HepG2 (cell line): ENCODE measurements around the gene BABAM1. TPM values are rescaled to one million over a fixed set of nuclear protein-coding genes. Genes with fewer than 3 reads are reported as not detected.
A peak's percentile ranks its signal among the peaks of the same experiment; 100 is the strongest.

Experiments
- ADNP ChIP-seq: sonication (generic); formaldehyde crosslinking; IDR thresholded peaks from 2 replicates; pipeline ENCODE4 v1.4.0; 2020; ENCODE audit warnings: missing genetic modification reagents
- BCL6 ChIP-seq: IDR thresholded peaks from 2 replicates; pipeline ENCODE4 v1.6.1; 2016; ENCODE audit warnings: missing genetic modification reagents, missing compliant biosample characterization
- CBFB ChIP-seq: sonication (generic); formaldehyde crosslinking; IDR thresholded peaks from 2 replicates; pipeline ENCODE4 v1.4.0; 2020; ENCODE audit warnings: missing genetic modification reagents
- GATAD2A ChIP-seq: IDR thresholded peaks from 2 replicates; pipeline ENCODE4 v1.6.1; 2016
- HMGXB4 ChIP-seq, 2 experiments: sonication (generic) in 1 of 2; formaldehyde crosslinking in 1 of 2; IDR thresholded peaks; 2 replicates each; pipeline versions ENCODE4 v1.4.0 to v1.6.1; 2018 to 2020; ENCODE audit warnings: missing genetic modification reagents in 2 of 2, borderline replicate concordance in 1 of 2, low read depth in 1 of 2, mild to moderate bottlenecking in 1 of 2, missing biosample characterization in 1 of 2
- HNF1B ChIP-seq: sonication (generic); formaldehyde crosslinking; IDR thresholded peaks from 2 replicates; pipeline ENCODE4 v1.5.1; 2020; ENCODE audit warnings: mild to moderate bottlenecking, moderate library complexity, missing genetic modification reagents
- IRF9 ChIP-seq: sonication (generic); formaldehyde crosslinking; IDR thresholded peaks from 2 replicates; pipeline ENCODE4 v1.8.0; 2022; ENCODE audit warnings: missing genetic modification reagents, mild to moderate bottlenecking, borderline replicate concordance
- KDM5B ChIP-seq: sonication (generic); formaldehyde crosslinking; IDR thresholded peaks from 2 replicates; pipeline ENCODE4 v1.4.0; 2020; ENCODE audit warnings: missing genetic modification reagents, mild to moderate bottlenecking, borderline replicate concordance
- MEIS2 ChIP-seq: sonication (generic); formaldehyde crosslinking; IDR thresholded peaks from 2 replicates; pipeline ENCODE4 v1.9.0; 2021; ENCODE audit warnings: mild to moderate bottlenecking, missing genetic modification reagents
- MXI1 ChIP-seq: IDR thresholded peaks from 3 replicates; pipeline ENCODE4 v1.6.1; 2012; ENCODE audit warnings: low read depth, low read length, inconsistent platforms, borderline replicate concordance
- NAIF1 ChIP-seq: sonication (generic); formaldehyde crosslinking; IDR thresholded peaks from 2 replicates; pipeline ENCODE4 v1.5.0; 2020; ENCODE audit warnings: mild to moderate bottlenecking, missing genetic modification reagents, borderline replicate concordance
- SOX5 ChIP-seq: IDR thresholded peaks from 2 replicates; pipeline ENCODE4 v1.6.1; 2016; ENCODE audit warnings: borderline replicate concordance
- ZNF234 ChIP-seq: sonication (generic); formaldehyde crosslinking; conservative IDR thresholded peaks from 2 replicates; pipeline ENCODE4 v1.5.1; 2020; ENCODE audit warnings: mild to moderate bottlenecking, missing genetic modification reagents
- ZNF280D ChIP-seq: sonication (generic); formaldehyde crosslinking; IDR thresholded peaks from 2 replicates; pipeline ENCODE4 v1.5.1; 2020; ENCODE audit warnings: mild to moderate bottlenecking, missing genetic modification reagents
- ZNF441 ChIP-seq: sonication (generic); formaldehyde crosslinking; IDR thresholded peaks from 2 replicates; pipeline ENCODE4 v1.7.0; 2021; ENCODE audit warnings: missing genetic modification reagents, borderline replicate concordance
- ZNF687 ChIP-seq: sonication (generic); formaldehyde crosslinking; IDR thresholded peaks from 2 replicates; pipeline ENCODE4 v1.5.1; 2020; ENCODE audit warnings: mild to moderate bottlenecking, missing genetic modification reagents, moderate library complexity
- ZNF781 ChIP-seq: sonication (generic); formaldehyde crosslinking; IDR thresholded peaks from 2 replicates; pipeline ENCODE4 v1.5.1; 2020; ENCODE audit warnings: borderline replicate concordance, mild to moderate bottlenecking, missing genetic modification reagents; ENCODE audit errors: not compliant biosample characterization
- polyA plus RNA-seq, 8 experiments: library from polyadenylated mRNA; depleted of rRNA in 3 of 8; stranded (reverse) in 7 of 8; unstranded in 1 of 8; fragments of >200 nt; fragmentation: Illumina TruSeq in 4 of 8; extraction: Trizol in 4 of 8; gene quantifications; 2 replicates each; pipeline versions ENCODE4 v1.2.1 to v1.2.3, GENCODE V29; 2011 to 2016; ENCODE audit warnings: low read depth in 4 of 8, missing spikeins in 1 of 8, mixed read lengths in 1 of 8; ENCODE audit not compliant: insufficient read depth in 1 of 8
- total RNA-seq, 5 experiments: library from RNA; depleted of rRNA; stranded (reverse); fragments of >200 nt; fragmentation: Illumina TruSeq; extraction: Trizol; gene quantifications; 2 replicates each; pipeline ENCODE4 v1.2.3, GENCODE V29; 2016; ENCODE audit warnings: low read depth in 1 of 5

Gene BABAM1
- total and polyA plus RNA-seq, 2 of the 13 experiments (the other 11 are each of a cell fraction or from before 2014, with no cell fraction given) = 70.0 to 82.0 TPM

GRCh38 chr19:17260842-17261325, 6.4 kb upstream of the BABAM1 start (continued):
- TF ChIP-seq HMGXB4 (CRISPR knock-in tag; IDR thresholded peaks at IDR 0.05; ENCODE audit: borderline replicate concordance in 1 of 2, low read depth in 1 of 2) (peak; percentile 63 to 86), IRF9 (CRISPR knock-in tag) (peak; percentile 40; the same call in 1 of the 2 replicates), MXI1 (no peak; the same call in 2 of the 3 replicates), ZNF234 (CRISPR knock-in tag) (no peak), MEIS2 (no peak), KDM5B (CRISPR knock-in tag) (no peak), BCL6 (CRISPR knock-in tag) (peak; percentile 37; the same call in 1 of the 2 replicates), SOX5 (CRISPR knock-in tag) (0 out of 2 replicates have a peak, but pooled peaks have one; percentile 21), CBFB (CRISPR knock-in tag) (0 out of 2 replicates have a peak, but pooled peaks have one; percentile 24), GATAD2A (peak; percentile 48; the same call in 1 of the 2 replicates), ZNF781 (CRISPR knock-in tag) (peak; percentile 43), ZNF441 (CRISPR knock-in tag) (0 out of 2 replicates have a peak, but pooled peaks have one; percentile 49), ZNF687 (CRISPR knock-in tag) (peak; percentile 75), NAIF1 (CRISPR knock-in tag) (no peak), ZNF280D (CRISPR knock-in tag) (0 out of 2 replicates have a peak, but pooled peaks have one; percentile 24), HNF1B (0 out of 2 replicates have a peak, but pooled peaks have one; percentile 32), ADNP (CRISPR knock-in tag) (no peak)
